GM21367 (cell line): ENCODE results near the gene RGS6.

Experiments used
- ATAC-seq: cut with Tn5 transposase; IDR thresholded peaks from one replicate; pipeline ENCODE4 v1.9.1; 2021; ENCODE audit not compliant: unreplicated experiment

The RGS6 gene

GRCh38 chr14:72389200-72389599 lies 457.0 kb downstream of the RGS6 start:
- ATAC-seq, result no peak

GRCh38 chr14:72401101-72401625 lies 468.9 kb downstream of the RGS6 start:
- no peak for ATAC-seq

- ATAC-seq, result no peak
Measured at GRCh38 chr14:72401632-72402376, 469.6 kb downstream of the RGS6 start.

- ATAC-seq, result no peak
Measured at GRCh38 chr14:72402377-72402772, 470.1 kb downstream of the RGS6 start.

DNA sequence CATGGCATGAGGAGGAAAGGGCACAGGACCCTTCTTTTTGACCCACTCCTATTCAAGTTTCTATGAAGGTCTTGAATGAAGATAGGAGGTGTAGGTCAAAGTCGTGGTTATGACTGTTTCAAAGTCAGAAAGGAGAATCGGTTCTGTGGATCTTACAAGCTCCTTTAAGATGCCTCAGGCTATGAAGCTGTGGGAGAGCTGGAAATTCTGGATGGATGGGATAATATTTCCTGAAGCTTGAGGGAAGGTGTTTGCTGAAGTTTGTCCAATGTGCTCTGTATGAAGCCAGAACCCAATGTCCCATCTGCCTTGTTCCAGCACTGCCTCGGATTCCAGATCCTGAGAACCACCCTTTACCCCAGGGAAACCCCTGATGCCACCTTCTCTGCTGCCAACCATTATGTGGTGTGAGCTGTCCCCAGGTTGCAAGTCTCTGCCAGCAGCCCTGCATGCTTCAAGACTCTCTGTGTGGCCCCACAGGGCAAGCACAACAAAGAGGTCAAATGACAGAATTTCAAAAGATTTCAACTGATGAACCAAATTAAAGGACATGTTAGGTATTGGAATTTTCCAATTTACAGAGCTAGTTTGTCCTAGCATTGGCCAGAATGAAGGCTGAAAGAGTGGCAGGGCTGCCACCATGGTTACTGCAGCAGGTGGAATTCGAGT lies 472.0 kb downstream of the RGS6 start:
- no peak for ATAC-seq

- no peak for ATAC-seq
Measured at GRCh38 chr14:72404998-72405397, 472.8 kb downstream of the RGS6 start.

GRCh38 chr14:72408020-72408419 lies 475.8 kb downstream of the RGS6 start:
- no peak for ATAC-seq

- no peak for ATAC-seq
Measured at GRCh38 chr14:72409047-72409446, 476.8 kb downstream of the RGS6 start.

- ATAC-seq, result no peak
Measured at GRCh38 chr14:72416081-72416849, 484.0 kb downstream of the RGS6 start.

DNA sequence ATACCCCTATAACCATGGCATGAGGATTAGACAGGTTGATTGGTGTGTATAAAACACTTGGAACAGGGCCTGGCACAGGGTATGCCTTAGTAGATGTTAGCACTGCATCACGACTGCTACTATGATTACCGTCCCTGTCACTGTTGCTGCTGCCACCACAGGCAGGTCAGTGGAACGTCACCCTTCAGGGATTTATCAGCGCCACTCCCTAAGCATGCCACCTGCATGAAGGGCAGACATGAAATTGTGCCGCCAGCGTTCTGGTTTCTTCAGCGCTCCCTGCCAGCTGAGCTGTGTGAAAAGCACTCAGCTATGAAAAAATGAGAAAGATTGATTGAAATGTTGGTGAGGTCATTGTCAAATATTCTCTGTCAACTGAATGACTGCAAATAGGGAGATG lies 484.7 kb downstream of the RGS6 start:
- no peak for ATAC-seq

GRCh38 chr14:72418806-72419205 lies 486.6 kb downstream of the RGS6 start:
- ATAC-seq, result no peak

DNA sequence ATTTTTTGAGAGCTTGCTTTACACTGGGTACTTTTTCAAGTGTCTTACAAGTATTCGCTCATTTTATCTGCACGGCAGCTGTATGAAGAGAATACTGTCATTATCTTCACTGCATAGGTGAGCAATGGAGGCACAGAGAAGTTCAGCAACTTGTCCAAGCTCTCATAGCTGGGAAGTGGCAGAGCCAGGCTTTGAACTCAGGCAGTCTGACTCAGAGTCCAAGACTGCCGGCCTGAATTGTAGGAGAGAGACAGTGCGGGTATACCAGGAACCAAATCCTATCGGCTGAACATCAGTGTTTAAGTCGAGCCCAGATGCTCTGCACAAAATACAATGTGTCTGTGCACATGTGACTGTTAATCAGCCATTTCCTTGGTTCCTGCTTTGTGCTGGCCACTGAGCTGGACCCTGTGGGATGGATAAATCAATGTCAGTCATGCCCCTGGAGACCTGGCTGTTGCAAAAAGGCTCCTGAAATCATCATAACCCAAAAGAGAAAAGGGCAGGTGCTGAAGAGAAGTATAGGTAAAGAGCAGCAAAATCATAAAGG lies 487.1 kb downstream of the RGS6 start:
- ATAC-seq, result no peak

DNA sequence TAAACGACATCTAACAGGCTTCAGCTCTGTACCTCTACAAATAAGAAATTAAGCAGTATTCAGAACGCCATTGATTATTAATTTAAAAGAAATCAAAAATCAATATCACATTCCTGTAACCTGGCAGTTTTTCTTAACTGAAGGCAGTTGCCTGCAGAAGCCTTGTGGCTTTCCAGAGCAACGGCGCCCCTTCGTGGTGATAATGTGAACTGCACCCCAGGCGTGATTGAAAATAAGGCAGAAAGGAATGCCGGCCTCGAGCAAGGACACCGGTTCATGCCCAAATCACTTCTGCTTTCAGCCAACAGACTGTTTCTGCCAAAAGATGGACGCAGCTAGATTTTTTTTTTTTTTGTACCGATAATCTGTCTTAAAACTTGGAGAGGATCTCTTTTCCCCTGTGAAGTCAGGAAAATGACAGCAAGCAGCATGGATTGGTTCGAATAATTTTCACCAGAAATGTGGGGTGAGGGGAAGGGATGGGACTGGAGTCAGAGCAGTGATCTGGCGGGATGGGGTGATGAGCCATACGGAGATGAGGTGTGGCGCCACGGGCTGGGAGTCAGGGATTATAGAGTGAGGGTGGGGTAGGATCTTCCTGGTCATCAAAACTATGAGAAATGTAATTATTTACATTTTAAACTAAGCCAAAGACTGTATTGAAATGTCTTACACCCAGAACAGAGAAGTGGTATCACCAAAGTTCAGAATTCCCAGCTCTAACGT lies 488.7 kb downstream of the RGS6 start:
- no peak for ATAC-seq

GRCh38 chr14:72423957-72424356 lies 491.7 kb downstream of the RGS6 start:
- no peak for ATAC-seq

- no peak for ATAC-seq
Measured at GRCh38 chr14:72430457-72430856, 498.2 kb downstream of the RGS6 start.

- no peak for ATAC-seq
Measured at GRCh38 chr14:72432748-72433147, 500.5 kb downstream of the RGS6 start.

DNA sequence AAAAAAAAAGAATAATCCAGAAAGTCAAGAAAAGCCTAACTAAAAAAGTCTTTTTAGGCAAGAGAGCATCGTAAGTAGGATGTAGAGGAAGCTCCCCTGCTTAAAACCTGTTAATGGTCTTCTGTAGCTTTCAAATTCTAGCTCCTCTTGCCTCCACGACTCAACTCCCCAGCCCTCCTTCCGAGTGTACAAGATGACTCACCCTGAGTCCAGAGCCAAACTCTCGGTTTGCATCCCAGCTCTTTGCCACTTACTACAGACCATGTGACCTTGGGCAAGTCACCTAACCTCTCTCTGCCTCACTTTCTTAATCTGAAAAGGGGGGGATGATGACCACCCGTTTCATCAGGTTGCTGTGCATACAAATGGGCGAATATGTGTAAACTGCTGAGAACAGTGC lies 501.3 kb downstream of the RGS6 start:
- no peak for ATAC-seq

DNA sequence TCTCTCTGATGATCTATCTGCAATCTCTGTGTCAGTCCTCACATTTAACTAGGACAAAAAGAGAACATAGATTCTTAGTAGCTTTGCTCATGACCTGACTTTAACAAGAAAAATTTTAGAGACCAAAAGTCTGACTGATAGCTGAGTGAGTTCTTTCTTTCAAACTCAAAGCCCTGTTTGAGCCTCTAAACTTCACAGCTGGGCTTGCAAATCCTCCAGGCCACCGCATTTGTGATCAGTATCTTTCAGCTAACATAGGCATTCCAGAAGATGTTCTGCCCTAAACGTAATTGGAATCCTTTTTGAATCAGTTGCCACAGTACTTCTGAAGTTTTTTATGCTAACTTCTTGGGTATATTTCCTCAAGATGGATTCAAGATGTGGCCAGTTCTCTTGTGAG lies 502.6 kb downstream of the RGS6 start:
- no peak for ATAC-seq

- ATAC-seq, result no peak
Measured at GRCh38 chr14:72439707-72440106, 507.5 kb downstream of the RGS6 start.

DNA sequence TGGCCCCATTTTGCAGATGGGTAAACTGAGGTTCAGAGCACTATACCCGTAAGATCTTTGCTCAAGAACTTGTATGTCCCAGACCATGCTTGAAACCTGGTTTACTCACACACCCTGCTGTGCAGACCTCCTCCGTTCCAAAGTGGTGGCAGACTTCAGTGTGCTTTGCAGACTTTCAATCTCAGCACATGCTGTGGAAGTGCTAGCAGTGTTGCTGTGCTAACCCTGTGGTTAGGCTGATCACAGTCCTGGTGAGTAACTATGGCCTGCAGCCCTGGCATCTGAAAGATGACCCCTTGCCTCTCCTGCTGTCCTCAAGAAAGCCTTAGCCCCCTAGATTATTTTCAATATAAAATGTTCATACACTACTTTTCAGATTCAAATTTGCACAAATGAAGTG lies 511.0 kb downstream of the RGS6 start:
- no peak for ATAC-seq

GRCh38 chr14:72443991-72444441 lies 511.8 kb downstream of the RGS6 start:
- ATAC-seq, result no peak
